ENCODE measurements around the gene MTCH1. TPM values are rescaled to one million over a fixed set of nuclear protein-coding genes. Genes with fewer than 3 reads are reported as not detected.

MTCH1 gene
- total RNA-seq, 1 donor from 2014 or later, result 172 TPM

GRCh38 chr6:36964908-36965307 is 21.1 kb downstream of the MTCH1 start:
- H3K36me3 ChIP-seq (ENCODE audit: control insufficient read depth, insufficient read depth, low read length), result no peaks in the 10 kb centered on the region
- peaks cover 3% of the 10 kb centered on the region for H3K27me3 ChIP-seq (ENCODE audit: control insufficient read depth, insufficient read depth, low read length)
- no peak for DNase-seq (ENCODE audit: low read depth)
- TF ChIP-seq CTCF (IDR thresholded peaks at IDR 0.05; ENCODE audit: insufficient read depth, low read length, poor library complexity, severe bottlenecking), result no peak
- no peak overlapping the region for H3K4me3 ChIP-seq (ENCODE audit: low read depth, low read length)

- Histone ChIP-seq H3K36me3 (ENCODE audit: control insufficient read depth, insufficient read depth, low read length) (no peaks in the 10 kb centered on the region), H3K27me3 (ENCODE audit: control insufficient read depth, insufficient read depth, low read length) (peaks cover 3% of the 10 kb centered on the region), H3K4me3 (ENCODE audit: low read depth, low read length) (no peak overlapping the region)
- no peak for TF ChIP-seq CTCF (IDR thresholded peaks at IDR 0.05; ENCODE audit: insufficient read depth, low read length, poor library complexity, severe bottlenecking)
- DNase-seq (ENCODE audit: low read depth), result no peak
These were observed 21.6 kb downstream of the MTCH1 start for GRCh38 chr6:36964349-36964748.

GRCh38 chr6:36963451-36964290 is 22.3 kb downstream of the MTCH1 start:
- no peak for TF ChIP-seq CTCF (IDR thresholded peaks at IDR 0.05; ENCODE audit: insufficient read depth, low read length, poor library complexity, severe bottlenecking)
- peaks cover 3% of the 10 kb centered on the region for H3K27me3 ChIP-seq (ENCODE audit: control insufficient read depth, insufficient read depth, low read length)
- no peak for DNase-seq (ENCODE audit: low read depth)
- no peaks in the 10 kb centered on the region for H3K36me3 ChIP-seq (ENCODE audit: control insufficient read depth, insufficient read depth, low read length)
- H3K4me3 ChIP-seq (ENCODE audit: low read depth, low read length), result no peak overlapping the region

DNA sequence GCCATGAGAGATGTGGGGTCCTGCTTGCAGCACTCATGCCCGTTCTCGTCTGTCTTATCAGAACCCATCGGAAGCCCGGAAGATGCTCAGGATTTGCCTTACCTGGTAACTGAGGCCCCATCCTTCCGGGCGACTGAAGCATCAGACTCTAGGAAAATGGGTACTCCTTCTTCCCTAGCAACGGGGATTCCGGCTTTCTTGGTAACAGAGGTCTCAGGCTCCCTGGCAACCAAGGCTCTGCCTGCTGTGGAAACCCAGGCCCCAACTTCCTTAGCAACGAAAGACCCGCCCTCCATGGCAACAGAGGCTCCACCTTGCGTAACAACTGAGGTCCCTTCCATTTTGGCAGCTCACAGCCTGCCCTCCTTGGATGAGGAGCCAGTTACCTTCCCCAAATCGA is 23.1 kb downstream of the MTCH1 start:
- H3K27me3 ChIP-seq (ENCODE audit: control insufficient read depth, insufficient read depth, low read length), result peaks cover 3% of the 10 kb centered on the region
- no peaks in the 10 kb centered on the region for H3K36me3 ChIP-seq (ENCODE audit: control insufficient read depth, insufficient read depth, low read length)
- H3K4me3 ChIP-seq (ENCODE audit: low read depth, low read length), result no peak overlapping the region
- DNase-seq (ENCODE audit: low read depth), result no peak
- TF ChIP-seq CTCF (IDR thresholded peaks at IDR 0.05; ENCODE audit: insufficient read depth, low read length, poor library complexity, severe bottlenecking), result no peak

- DNase-seq (ENCODE audit: low read depth), result no peak
- Histone ChIP-seq H3K36me3 (ENCODE audit: control insufficient read depth, insufficient read depth, low read length) (no peaks in the 10 kb centered on the region), H3K27me3 (ENCODE audit: control insufficient read depth, insufficient read depth, low read length) (peaks cover 3% of the 10 kb centered on the region), H3K4me3 (ENCODE audit: low read depth, low read length) (no peak overlapping the region)
- no peak for TF ChIP-seq CTCF (IDR thresholded peaks at IDR 0.05; ENCODE audit: insufficient read depth, low read length, poor library complexity, severe bottlenecking)
These were observed 24.3 kb downstream of the MTCH1 start for GRCh38 chr6:36961441-36962435.
